ENCODE results near the gene PRTG.
"Not testable (repeated sequence)": the region's sequence is repeated elsewhere in the genome, so short reads cannot be mapped to it uniquely, and the experiment has no call there.

PRTG gene, protein sequence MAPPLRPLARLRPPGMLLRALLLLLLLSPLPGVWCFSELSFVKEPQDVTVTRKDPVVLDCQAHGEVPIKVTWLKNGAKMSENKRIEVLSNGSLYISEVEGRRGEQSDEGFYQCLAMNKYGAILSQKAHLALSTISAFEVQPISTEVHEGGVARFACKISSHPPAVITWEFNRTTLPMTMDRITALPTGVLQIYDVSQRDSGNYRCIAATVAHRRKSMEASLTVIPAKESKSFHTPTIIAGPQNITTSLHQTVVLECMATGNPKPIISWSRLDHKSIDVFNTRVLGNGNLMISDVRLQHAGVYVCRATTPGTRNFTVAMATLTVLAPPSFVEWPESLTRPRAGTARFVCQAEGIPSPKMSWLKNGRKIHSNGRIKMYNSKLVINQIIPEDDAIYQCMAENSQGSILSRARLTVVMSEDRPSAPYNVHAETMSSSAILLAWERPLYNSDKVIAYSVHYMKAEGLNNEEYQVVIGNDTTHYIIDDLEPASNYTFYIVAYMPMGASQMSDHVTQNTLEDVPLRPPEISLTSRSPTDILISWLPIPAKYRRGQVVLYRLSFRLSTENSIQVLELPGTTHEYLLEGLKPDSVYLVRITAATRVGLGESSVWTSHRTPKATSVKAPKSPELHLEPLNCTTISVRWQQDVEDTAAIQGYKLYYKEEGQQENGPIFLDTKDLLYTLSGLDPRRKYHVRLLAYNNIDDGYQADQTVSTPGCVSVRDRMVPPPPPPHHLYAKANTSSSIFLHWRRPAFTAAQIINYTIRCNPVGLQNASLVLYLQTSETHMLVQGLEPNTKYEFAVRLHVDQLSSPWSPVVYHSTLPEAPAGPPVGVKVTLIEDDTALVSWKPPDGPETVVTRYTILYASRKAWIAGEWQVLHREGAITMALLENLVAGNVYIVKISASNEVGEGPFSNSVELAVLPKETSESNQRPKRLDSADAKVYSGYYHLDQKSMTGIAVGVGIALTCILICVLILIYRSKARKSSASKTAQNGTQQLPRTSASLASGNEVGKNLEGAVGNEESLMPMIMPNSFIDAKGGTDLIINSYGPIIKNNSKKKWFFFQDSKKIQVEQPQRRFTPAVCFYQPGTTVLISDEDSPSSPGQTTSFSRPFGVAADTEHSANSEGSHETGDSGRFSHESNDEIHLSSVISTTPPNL

DNA sequence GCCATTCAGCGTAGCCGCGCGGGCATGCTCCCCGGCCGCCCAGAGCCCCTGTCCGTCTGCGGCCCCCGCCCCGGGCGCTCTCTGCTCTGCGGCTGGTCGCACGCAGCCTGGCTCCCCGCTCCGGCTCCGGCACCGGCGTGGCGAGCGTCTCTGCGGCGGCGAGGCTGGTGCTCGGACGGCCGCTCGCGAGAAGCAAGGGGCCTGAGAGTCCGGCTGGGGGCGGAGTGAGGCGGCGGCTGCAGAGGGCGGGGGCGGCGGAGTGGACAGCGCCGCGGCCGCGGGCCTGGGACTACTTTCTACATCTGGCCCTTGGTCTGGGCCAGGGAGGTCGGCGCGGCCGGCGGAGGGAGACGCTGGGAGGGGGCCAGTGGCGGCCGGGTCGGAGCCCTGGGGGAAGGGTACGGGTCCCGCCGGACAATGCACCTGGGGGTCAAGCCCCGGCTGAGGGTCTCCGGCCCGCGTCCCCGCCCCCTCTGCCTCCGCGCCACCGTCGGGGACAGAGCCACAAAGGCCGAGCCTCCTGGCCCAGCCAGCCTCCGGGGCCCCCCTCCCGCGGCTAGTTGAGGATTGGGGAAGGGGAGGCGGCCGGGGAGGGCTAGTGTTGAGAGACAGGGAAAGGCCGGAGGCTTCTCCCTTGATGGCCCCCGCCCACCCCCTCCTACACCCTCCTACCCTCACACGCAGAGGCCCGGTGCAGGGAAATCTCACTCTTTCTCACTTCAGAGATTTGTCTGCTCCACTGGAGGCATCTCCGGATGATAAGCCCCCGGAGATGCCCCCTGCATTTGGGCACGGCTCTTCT lies at the start of gene PRTG:
PRTG (minus strand) TSS at position 226 of the 802 bp plus-strand sequence; CDS start at position 5, 221 bp downstream.
- DNase-seq: peak; percentile 59 to 70

DNA sequence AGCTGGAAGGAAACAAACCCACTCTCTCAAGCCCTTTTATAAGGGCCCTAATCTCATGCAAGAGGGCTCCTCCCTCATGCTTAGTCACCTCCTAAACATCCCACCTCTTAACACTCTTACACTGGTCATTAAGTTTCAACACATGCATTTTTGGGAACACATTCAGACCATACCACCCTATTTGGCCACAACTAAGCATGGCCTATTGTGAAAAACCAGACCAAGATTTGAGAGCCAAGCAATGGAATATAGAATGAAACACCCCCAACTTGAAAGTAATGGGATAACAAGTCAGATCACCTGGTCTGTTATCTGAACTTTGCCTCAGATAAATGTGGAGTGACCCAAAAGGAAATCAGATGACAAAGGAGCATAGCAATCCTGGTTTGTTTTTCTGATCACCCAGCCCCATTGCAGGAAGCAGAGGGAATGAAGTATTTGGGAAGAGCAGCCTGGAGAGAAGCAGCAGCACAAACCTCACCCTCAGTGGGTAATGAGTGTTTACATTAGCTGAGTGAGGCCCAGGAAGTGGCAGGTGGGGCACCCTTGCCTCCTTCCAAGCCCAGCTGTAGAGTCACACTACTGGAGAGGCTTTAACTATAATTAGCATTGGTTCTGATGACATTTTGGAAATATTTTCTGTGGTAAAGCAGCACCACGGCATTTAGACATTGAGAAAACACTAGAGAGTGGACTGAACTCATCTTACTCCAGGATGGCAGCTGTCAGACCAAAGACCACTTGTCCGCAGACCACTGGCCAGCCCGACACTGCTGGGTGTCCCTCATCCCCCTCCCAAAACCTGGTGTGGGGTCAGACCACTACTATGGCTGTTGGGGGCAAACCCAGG lies 48.8 kb upstream of the PRTG start:
- DNase-seq: peak; percentile 72 to 77

DNA sequence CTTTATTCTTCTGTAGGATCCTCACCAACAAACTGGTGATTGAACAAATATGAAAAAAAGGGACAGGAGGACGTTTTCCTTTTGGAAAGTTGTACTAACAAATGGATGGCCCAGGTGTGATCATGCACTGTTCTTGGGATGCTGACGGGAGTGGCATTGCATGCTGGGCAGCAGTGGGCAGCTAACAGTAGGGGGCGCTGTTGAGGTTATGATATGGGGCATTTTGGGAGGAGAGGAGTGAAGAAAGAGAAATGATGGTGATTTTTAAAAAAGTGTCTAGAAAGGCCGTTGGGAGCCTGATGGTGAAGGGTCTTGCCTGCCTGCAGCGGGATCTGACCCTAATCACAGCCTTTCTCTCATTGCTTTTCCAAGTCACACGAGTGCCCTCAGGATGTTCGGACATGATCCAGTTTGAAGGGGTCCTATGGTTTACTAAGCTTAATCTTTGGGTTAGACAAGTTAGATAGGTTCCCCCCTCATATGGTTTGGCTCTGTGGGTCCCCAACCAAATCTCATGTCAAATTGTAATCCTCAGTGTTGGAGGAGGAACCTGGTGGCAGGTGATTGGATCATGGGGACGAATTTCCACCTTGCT lies 46.2 kb upstream of the PRTG start:
- no peak for DNase-seq

DNA sequence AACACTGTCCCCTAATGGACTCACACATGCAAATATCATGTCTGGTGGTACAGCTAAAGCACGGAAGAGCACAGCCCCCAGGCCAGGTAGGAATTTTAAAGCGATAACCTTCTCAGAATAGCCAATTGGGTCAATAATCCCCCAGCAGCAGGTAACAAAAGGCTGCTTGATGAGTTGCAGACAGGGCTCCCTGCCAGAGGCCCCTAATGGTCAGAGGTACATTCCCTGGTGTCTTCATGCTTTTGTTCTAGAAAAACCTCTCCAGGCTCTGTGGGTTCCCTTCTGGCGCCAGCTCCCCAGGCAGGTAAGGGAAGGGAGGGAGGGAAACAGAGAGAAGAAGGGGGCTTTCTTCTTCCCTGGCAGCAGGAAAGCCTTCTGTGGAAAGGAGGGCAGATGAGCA lies 43.4 kb upstream of the PRTG start:
- DNase-seq: no peak

DNA sequence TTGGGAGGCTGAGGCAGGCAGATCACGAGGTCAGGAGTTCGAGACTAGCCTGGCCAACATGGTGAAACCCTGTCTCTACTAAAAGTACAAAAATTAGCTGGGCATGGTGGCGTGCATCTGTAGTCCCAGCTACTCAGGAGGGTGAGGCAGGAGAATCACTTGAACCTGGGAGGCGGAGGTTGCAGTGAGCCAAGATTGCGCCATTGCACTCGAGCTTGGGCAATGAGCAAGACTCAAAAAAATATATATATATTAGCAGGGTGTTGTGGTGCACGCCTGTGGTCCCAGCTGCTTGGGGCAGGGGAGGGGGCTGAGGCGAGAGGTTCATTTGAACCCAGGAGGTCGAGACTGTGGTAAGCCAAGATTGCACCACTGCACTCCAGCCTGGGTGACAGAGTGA lies 42.6 kb upstream of the PRTG start:
- DNase-seq: not testable (repeated sequence)

DNA sequence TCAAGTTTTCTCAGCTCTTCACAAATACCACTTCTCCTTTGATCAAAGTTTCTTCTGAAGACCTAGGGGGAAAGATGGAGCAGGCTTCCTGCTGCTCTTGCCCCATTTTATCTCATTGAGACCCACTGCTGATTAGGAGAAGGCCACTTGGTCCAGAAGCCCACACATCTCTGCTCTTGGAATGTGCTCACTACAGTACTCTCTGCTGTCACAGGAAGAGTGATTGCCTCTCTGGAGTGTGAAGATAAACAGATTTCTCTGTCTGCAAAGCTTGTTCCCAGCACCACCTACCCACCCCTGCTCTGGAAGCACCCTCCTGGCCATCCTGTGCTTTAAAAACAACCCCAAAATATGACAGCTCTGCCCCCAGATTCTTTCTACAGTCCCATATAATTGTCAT lies 41.3 kb upstream of the PRTG start:
- no peak for DNase-seq

DNA sequence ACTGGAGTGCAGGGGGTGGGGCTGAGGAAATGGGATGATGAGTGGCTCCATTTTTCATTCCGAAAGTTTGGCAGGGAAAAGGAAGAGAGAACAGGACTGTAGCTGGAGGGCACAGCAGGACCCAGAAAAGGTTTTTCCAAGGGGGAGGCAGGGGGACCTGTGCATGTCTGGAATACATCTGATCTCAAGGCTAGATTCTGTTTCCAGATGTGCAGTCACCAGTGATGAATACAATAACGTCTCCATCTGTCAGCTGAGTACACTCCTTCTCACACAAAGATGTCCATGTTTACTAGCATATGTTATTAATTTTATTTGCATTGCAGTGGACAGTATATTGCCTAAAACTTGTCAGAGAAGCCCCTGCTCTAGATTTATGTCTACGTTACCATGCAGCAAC lies 39.9 kb upstream of the PRTG start:
- DNase-seq: no peak

DNA sequence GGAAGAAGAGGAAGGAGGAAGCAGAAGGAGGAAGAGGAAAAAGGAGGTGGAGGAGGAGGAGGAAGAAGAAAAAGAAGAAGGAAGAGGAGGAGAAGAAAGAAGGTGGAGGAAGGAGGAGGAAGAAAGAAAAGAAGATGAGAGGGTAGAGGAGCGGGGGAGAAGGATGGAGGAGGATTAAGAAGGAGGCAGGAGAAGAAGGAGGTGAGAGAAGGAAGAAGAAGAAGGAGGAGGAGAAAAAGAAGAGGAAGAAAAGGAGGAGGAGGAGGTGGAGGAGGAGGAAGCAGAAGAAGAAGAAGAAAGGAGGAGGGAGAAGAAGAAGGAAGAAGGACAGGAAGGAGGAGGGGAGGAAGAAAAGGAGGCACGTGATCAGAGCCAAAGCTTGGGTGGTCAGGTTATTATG lies 37.3 kb upstream of the PRTG start:
- no peak for DNase-seq

DNA sequence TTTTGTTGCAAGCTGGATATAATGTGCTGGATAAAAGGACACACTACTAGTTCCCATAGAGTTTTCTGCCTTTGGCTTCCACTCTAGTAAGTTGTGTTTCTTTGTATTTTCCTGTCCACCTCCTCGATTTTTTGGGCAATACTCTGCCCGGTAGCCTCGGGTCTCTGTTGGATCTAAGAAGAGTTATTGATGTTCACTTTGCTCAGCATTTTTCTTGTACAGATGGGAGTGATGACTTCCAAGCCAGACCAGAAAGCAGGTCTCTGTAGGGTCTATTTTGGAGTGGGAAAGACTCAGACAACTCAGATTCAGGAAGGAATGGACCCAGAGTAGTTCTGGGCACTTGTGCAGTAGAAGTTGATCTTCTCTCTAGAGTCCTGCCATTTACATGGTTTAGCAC lies 36.0 kb upstream of the PRTG start:
- no peak for DNase-seq

DNA sequence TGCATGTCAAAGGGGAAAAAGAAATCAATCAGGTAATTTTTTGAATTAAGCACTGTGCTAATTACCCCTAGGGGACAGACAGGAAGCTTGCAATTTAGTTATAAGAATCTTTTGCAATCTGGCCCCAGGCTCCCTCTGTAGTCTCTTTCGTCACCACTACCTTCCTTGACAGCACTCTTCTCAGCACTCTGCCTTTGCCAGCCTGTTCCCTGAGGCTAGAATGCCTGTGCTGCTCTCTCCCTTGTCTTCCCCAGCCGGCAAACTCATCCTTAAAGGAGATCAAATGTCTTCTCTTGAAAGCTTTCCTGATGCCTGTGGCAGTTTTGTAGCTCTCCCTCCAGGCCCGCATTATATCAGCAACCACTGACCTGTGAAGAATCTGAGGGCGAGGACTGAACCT lies 32.4 kb upstream of the PRTG start:
- no peak for DNase-seq

DNA sequence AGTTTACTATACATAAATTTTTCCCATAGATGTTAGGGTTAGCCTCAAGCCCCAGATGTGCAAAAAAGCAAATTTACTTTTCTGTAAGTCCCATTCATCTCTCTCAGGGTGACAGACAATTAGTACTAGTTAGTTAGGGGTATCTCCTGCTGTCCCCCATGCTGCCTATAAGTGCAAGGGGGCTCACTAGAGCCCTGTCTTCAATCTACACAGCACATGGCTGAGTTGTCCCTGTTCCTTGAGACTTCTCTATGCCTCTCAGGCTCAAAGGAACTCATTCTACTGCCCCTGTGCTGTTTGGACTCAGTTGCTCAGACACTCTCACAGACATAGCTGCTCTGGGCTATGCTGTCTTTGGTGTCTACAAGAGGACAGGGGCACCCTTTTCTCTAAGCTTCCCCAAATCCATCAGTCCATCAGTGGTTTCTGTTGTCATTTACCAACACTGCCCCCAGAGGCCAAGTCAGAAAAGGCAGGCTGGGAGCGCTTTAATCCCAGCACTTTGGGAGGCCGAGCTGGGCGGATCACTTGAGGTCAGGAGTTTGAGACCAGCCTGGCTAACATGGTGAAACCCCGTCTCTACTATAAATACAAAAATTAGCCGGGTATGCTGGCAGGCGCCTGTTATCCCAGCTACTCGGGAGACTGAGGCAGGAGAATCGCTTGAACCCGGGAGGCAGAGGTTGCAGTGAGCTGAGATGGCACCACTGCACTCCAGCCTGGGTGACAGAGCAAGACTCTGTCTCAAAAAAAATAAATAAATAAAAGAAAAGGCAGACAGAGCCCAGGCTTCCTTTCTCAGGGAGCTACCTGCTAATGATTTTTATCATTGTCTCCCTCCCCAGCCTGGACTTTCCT lies 31.4 kb upstream of the PRTG start:
- peak in 1 of 2 experiments; percentile 21 for DNase-seq

DNA sequence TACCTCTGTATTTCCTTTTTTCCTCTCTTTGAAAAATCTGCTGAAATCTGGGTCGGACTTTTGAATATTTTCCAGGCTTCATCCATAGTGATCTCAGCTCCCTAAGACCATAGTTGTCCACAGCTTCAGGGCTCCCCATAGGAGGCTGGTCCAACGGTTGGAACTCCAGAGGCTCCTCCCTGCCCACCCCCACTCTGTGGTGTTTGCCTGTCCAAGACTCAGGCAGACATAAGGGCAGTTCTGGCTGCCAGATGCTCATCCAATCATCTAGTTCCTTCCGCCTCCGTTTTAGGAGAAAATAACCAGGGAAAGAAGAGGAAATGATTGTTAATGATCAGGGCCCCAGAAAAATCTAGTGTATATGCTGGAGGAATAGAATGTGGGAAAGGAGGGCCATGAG lies 27.9 kb upstream of the PRTG start:
- no peak for DNase-seq

DNA sequence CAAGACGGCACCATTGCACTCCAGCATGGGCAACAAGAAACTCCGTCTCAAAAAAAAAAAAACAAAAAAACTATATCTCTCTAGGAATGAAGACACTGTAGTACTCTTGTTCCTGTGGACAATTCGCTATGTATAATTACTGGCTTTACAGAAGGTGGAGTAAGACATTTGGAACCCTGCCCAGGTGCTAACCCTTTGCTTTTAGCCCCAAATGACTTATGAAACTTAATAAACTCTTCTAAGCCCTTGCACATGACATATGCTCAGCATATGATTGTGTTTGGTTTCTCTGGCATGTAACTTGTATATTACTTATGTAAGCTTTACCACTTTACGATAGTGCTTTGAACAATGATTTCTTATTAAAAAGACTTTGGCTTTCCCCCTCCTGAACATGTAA lies 27.3 kb upstream of the PRTG start:
- DNase-seq: no peak

DNA sequence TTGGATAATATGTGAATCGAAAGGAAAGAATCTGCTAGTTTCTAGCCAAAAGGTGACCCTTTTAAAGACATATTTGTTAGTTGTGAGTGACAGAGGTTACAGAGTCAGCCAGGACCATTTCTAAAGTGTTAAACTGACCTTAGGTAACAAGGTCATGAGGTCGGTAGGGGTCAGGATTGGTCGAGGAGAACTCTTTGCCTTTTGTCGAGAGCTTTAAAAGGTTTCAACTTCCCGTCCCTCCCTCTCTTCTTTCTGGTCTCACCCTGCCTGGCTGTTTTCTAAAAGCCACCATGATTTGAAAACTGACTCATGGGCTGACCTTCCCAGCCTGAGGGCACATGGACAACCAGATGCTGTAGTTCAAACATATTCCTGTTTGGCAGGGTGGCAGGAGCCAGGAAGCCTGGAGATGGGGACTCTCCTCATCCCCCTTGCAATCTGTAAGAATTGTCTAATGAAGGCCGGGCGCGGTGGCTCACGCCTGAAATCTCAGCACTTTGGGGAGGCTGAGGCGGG lies 25.8 kb upstream of the PRTG start:
- DNase-seq: no peak

DNA sequence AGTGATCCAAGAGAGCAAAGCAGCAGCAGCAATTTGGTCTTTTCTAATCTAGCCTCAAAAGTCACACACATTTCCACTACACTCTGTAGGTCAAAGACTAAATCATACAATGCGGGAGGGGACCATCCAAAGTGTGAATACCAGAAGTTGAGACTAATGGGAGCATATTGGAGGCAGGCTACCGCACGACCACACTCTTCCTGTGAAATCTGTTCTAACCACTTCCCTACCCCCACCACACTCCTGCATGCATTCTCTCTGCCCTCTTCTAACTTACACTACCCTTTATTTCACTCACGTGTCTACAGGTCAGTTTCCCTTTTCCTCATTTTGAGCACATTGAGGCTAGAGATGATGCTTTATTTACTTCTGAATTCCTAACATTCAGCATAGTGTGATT lies 23.7 kb upstream of the PRTG start:
- DNase-seq: no peak

DNA sequence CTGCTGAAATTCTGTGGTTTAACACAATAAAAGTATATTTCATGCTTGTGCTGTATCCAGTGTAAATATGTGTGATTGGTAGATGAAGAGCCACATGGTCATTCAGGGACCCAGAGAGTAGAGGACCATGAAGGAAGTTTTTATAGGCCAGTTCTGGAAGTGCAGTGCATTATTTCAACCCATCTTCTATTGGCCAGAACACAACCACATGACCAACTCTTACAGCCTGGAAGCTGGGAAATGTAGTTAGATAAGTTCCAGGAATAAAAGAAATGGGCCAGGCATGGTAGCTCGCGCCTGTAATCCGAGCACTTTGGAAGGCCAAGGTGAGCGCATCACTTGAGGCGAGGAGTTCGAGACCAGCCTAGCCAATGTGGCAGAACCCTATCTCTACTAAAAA lies 21.4 kb upstream of the PRTG start:
- no peak for DNase-seq

DNA sequence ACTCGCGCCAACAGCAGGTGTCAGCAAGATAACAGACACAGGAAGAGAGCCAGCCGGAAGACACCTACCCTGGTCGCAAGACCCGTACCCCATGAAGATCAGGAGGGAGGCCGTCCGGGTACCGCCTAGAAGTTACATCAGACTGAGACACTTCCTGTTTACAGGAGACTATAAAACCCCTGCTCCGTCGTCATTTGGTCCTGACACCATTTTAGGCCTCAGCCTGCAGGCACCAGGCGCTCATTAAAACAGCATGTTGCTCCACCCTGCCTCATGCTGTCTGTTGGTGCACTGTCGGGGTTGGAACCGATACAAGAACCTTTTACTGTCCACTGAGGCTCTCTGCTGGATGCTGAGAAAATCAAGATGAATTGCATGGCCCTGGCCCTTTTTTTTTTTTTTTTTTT lies 15.6 kb upstream of the PRTG start:
- no peak for DNase-seq

DNA sequence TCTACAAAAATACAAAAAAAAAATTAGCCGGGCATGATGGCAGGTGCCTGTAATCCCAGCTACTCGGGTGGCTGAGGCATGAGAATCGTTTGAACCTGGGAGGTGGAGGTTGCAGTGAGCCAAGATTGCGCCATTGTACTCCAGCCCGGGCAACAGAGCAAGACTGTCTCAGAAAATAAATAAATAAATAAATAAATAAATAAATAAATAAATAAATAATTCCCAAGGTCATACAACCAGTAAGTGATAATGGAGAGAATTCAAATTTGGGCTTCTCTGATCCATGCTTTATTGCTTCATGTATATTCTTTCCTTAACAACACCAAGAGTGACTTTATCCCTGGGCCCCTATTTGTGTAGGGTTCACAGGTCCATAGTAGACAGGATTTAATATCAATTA lies 10.5 kb upstream of the PRTG start:
- DNase-seq: not testable (repeated sequence)

DNA sequence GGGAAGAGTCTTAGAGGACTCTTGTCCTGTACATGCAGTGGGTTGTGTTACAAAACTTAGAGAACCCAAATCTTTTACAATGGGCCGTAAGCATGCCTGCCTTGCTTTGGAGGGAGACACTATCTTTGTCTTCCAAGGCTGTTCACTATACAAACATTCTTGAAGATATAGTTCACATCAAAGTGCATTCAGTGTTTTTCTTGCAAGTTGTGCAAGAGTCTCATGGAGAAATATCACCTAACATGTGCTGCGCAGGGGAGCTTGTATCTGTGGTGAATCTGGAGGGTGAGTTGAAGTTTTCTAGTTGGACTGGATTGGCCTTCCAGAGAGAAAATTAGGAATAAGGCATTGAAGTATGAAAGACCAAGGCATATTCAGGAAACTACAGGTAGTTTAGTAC lies 7.8 kb upstream of the PRTG start:
- no peak for DNase-seq
